Endothelial cell of umbilical vein (primary cell): Measurements from ENCODE around the gene PHC2. TPM values are rescaled to one million over a fixed set of nuclear protein-coding genes. Genes with fewer than 3 reads are reported as not detected.

Source experiments
- BruUV-seq: library from RNA; stranded (reverse); fragments of 400-500 nt; replicated peaks from 2 replicates; lab custom pipeline; 2021; lab: Mats Ljungman, UMichigan
- CTCF ChIA-PET: fragments of 300-600, 350-600 bp; sonication (Branson Sonifier 250); formaldehyde crosslinking; loops from one replicate; lab custom pipeline; 2021; ENCODE audit warnings: antibody characterized with exemption, inconsistent platforms; lab: Charles Lee
- POLR2A ChIA-PET: fragments of 300-600, 350-600 bp; sonication (Branson Sonifier 250); formaldehyde crosslinking; loops from one replicate; lab custom pipeline; 2021; ENCODE audit warnings: antibody characterized with exemption, inconsistent platforms; lab: Charles Lee
- DNase-seq: peaks from one replicate; pipeline ENCODE4 v3.0.0-alpha.2; 2011; ENCODE audit warnings: low read depth, low spot score
- FAIRE-seq: peaks from 2 replicates; lab custom pipeline; 2011; peaks lifted over from hg19 to GRCh38; lab: Jason Lieb, UNC
- H2AFZ ChIP-seq: 2 replicates; pipeline ENCODE4 v1.6.0; 2012; ENCODE audit warnings: low read depth, low read length, control low read depth, inconsistent platforms
- H3K27ac ChIP-seq: 2 replicates; pipeline ENCODE4 v1.5.1; 2011; ENCODE audit warnings: low read depth, mild to moderate bottlenecking, control low read depth, low read length, moderate library complexity; ENCODE audit not compliant: insufficient read depth
- H3K27me3 ChIP-seq, 2 experiments: 2 replicates each; pipeline versions ENCODE4 v1.6.0 to v1.6.1; 2011; ENCODE audit warnings: low read length in 2 of 2, mixed read lengths in 1 of 2; ENCODE audit not compliant: control insufficient read depth in 2 of 2, insufficient read depth in 2 of 2
- H3K36me3 ChIP-seq, 2 experiments: 2 replicates in 1 of 2; 3 replicates in 1 of 2; pipeline ENCODE4 v1.5.1; 2011; ENCODE audit warnings: low read length in 2 of 2, mild to moderate bottlenecking in 1 of 2, moderate library complexity in 1 of 2; ENCODE audit not compliant: control insufficient read depth in 2 of 2, insufficient read depth in 2 of 2; ENCODE audit errors: extremely low read depth in 1 of 2
- H3K4me1 ChIP-seq: 3 replicates; pipeline ENCODE4 v1.5.1; 2011; ENCODE audit warnings: mild to moderate bottlenecking, low read length; ENCODE audit not compliant: control insufficient read depth, insufficient read depth; ENCODE audit errors: extremely low read depth
- H3K4me2 ChIP-seq: 2 replicates; pipeline ENCODE4 v1.6.1; 2011; ENCODE audit warnings: low read length, control low read depth, mixed read lengths; ENCODE audit not compliant: insufficient read depth
- H3K4me3 ChIP-seq, 3 experiments: fragments of 200-600 bp in 1 of 3; sonication (generic), shearing (Covaris generic) in 1 of 3; replicated peaks in 1 of 3; 2 replicates each; pipeline ENCODE4 v1.5.1; 2011 to 2016; ENCODE audit warnings: control low read depth in 3 of 3, low read length in 3 of 3, mild to moderate bottlenecking in 2 of 3, inconsistent platforms in 1 of 3, low read depth in 1 of 3, moderate library complexity in 1 of 3; ENCODE audit not compliant: insufficient read depth in 1 of 3
- H3K79me2 ChIP-seq: 2 replicates; pipeline ENCODE4 v1.6.0; 2012; ENCODE audit warnings: low read length, inconsistent platforms; ENCODE audit not compliant: control insufficient read depth, insufficient read depth
- H3K9ac ChIP-seq: replicated peaks from 2 replicates; pipeline ENCODE3; 2011; ENCODE audit warnings: low read length, control low read depth; ENCODE audit not compliant: insufficient read depth; ENCODE audit errors: extremely low read depth
- H3K9me1 ChIP-seq: replicated peaks from 3 replicates; pipeline ENCODE4 v1.6.0; 2011; ENCODE audit warnings: mild to moderate bottlenecking, low read length; ENCODE audit not compliant: control insufficient read depth, insufficient read depth; ENCODE audit errors: extremely low read depth
- H3K9me3 ChIP-seq: replicated peaks from 2 replicates; pipeline ENCODE4 v1.5.1; 2012; ENCODE audit warnings: low read length, inconsistent platforms; ENCODE audit not compliant: control insufficient read depth, insufficient read depth
- H4K20me1 ChIP-seq: replicated peaks from 2 replicates; pipeline ENCODE3; 2011; ENCODE audit warnings: mild to moderate bottlenecking, low read length; ENCODE audit not compliant: control insufficient read depth, insufficient read depth; ENCODE audit errors: extremely low read depth
- EZH2 ChIP-seq: IDR thresholded peaks from 2 replicates; pipeline ENCODE4 v1.6.1; 2012; ENCODE audit warnings: borderline replicate concordance, low read depth, mild to moderate bottlenecking, moderate library complexity, low read length, inconsistent platforms; ENCODE audit not compliant: severe bottlenecking
- FOS ChIP-seq: IDR thresholded peaks from 2 replicates; pipeline ENCODE4 v1.6.1; 2011; ENCODE audit warnings: mild to moderate bottlenecking, low read length, moderate library complexity, borderline replicate concordance; ENCODE audit not compliant: insufficient read depth
- GATA2 ChIP-seq: IDR thresholded peaks from 2 replicates; pipeline ENCODE4 v1.7.0; 2011; ENCODE audit warnings: low read depth, mild to moderate bottlenecking, moderate library complexity, mixed read lengths, low read length; ENCODE audit not compliant: insufficient read length, insufficient read depth
- JUN ChIP-seq: IDR thresholded peaks from 2 replicates; pipeline ENCODE4 v1.6.1; 2011; ENCODE audit warnings: borderline replicate concordance, low read depth; ENCODE audit not compliant: insufficient read length, insufficient read depth
- MYC ChIP-seq: IDR thresholded peaks from one replicate; pipeline ENCODE4 v1.6.1; 2011; ENCODE audit warnings: mild to moderate bottlenecking, low read depth, low read length
- POLR2A ChIP-seq: IDR thresholded peaks from 2 replicates; pipeline ENCODE4 v1.6.1; 2012; ENCODE audit warnings: low read depth, mild to moderate bottlenecking, control low read depth, low read length
- POLR2AphosphoS5 ChIP-seq: IDR thresholded peaks from 2 replicates; pipeline ENCODE4 v1.6.1; 2012; ENCODE audit warnings: low read depth, mild to moderate bottlenecking, control low read depth, low read length, moderate library complexity; ENCODE audit not compliant: insufficient read depth
- dilution Hi-C: fragments of 300-500 bp; cut with MboI; formaldehyde crosslinking; loops from one replicate; pipeline ENCODE4 v1.15.0; 2019; ENCODE audit warnings: low sequenced_read_pairs; ENCODE audit not compliant: extremely low pct_ligation_motif_present
- intact Hi-C: fragments of 100-400 bp; cut with micrococcal nuclease; formaldehyde crosslinking; loops from one replicate; pipeline ENCODE4 v1.10.0; 2022
- polyA plus RNA-seq, 4 experiments: library from polyadenylated mRNA; depleted of rRNA in 3 of 4; stranded (reverse) in 3 of 4; unstranded in 1 of 4; fragments of >200 nt; gene quantifications; 2 replicates each; pipeline versions ENCODE4 v1.2.1 to v1.2.3, GENCODE V29; 2011 to 2012; ENCODE audit warnings: missing spikeins in 1 of 4
- total RNA-seq: library from RNA; stranded (reverse); gene quantifications from 2 replicates; pipeline ENCODE4 v1.2.3, GENCODE V29; 2021
- TF ChIP-seq, protein P1 (sequence below), 2 donors: IDR thresholded peaks; 1 replicate in 1 of 2; 2 replicates in 1 of 2; pipeline ENCODE4 v1.5.1; 2011; ENCODE audit warnings: low read length in 2 of 2, mild to moderate bottlenecking in 2 of 2, moderate library complexity in 2 of 2, control low read depth in 1 of 2, inconsistent platforms in 1 of 2, low read depth in 1 of 2; ENCODE audit not compliant: insufficient read depth in 1 of 2; ENCODE audit errors: extremely low read depth in 1 of 2
- TF ChIP-seq, protein P2 (sequence below): IDR thresholded peaks from 2 replicates; pipeline ENCODE4 v1.6.1; 2011; ENCODE audit not compliant: insufficient read depth, insufficient read length

Gene PHC2
- total and polyA plus RNA-seq, 2 donors (not counting 3 experiments of a cell fraction or from before 2014, with no cell fraction given): 65.6 to 79.0 TPM

DNA sequence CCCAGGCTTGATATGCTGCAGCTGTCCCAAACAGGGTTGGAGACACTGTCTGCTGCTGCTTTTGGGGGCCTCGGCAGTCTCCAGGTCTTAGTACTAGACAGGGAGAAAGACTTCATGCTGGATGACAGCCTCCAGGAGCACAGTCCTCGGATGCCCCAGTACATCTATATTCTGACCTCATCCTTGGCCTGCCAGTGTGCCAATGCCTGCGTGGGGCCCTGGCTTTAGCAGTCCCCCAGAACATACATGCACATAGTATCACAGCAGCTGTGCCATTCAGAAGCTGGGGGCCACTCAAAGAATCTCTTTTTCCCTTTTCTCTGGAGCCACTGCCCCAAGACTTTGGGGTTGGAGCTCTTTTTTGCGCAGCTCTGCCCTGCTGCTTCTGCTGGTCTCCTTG is 37.1 kb upstream of the PHC2 start:
- no peaks in the 10 kb centered on the region for H3K9me3 ChIP-seq
- H3K4me2 ChIP-seq: no peak overlapping the region
- no peak overlapping the region for H3K27ac ChIP-seq
- no peak for TF ChIP-seq JUN
- TF ChIP-seq, protein P1, sequence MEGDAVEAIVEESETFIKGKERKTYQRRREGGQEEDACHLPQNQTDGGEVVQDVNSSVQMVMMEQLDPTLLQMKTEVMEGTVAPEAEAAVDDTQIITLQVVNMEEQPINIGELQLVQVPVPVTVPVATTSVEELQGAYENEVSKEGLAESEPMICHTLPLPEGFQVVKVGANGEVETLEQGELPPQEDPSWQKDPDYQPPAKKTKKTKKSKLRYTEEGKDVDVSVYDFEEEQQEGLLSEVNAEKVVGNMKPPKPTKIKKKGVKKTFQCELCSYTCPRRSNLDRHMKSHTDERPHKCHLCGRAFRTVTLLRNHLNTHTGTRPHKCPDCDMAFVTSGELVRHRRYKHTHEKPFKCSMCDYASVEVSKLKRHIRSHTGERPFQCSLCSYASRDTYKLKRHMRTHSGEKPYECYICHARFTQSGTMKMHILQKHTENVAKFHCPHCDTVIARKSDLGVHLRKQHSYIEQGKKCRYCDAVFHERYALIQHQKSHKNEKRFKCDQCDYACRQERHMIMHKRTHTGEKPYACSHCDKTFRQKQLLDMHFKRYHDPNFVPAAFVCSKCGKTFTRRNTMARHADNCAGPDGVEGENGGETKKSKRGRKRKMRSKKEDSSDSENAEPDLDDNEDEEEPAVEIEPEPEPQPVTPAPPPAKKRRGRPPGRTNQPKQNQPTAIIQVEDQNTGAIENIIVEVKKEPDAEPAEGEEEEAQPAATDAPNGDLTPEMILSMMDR (IDR thresholded peaks at IDR 0.05; ENCODE audit: extremely low read depth in 1 of 2, insufficient read depth in 1 of 2, low read depth in 1 of 2, low read length in 2 of 2): no peak
- no peak for TF ChIP-seq MYC
- TF ChIP-seq, protein P2, sequence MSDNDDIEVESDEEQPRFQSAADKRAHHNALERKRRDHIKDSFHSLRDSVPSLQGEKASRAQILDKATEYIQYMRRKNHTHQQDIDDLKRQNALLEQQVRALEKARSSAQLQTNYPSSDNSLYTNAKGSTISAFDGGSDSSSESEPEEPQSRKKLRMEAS: no peak
- TF ChIP-seq FOS: no peak
- no peak for TF ChIP-seq GATA2
- no peak for TF ChIP-seq EZH2
- no peak for TF ChIP-seq POLR2AphosphoS5
- no peak for TF ChIP-seq POLR2A
- H3K27me3 ChIP-seq: no peaks in the 10 kb centered on the region
- BruUV-seq: no TSS peak
- POLR2A ChIA-PET: no interaction called here
- peaks cover under 1% of the 10 kb centered on the region for H3K79me2 ChIP-seq
- CTCF ChIA-PET: interaction anchor here (0.9 to 5.1 kb wide), 9 partner anchors 9 to 379 kb away, joined by 3 to 97 read pairs (median 16); no protein-coding TSS in a partner anchor
- intact Hi-C loops (no loop called here), dilution Hi-C loops (no loop called here)
- H3K9ac ChIP-seq: no peak overlapping the region
- peaks cover 5% of the 10 kb centered on the region for H3K4me1 ChIP-seq
- FAIRE-seq (no peak), DNase-seq (no peak)
- no peak overlapping the region for H2AFZ ChIP-seq
- H3K4me3 ChIP-seq: no peak overlapping the region
- no peaks in the 10 kb centered on the region for H3K9me1 ChIP-seq
- H4K20me1 ChIP-seq: no peaks in the 10 kb centered on the region
- no peaks in the 10 kb centered on the region for H3K36me3 ChIP-seq
